NCI-H748 (cell line): ENCODE measurements around the gene MFN2.
"Not testable (repeated sequence)": the region's sequence is repeated elsewhere in the genome, so short reads cannot be mapped to it uniquely, and the experiment has no call there.

Experiments used
- DNase-seq: peaks from one replicate; lab custom pipeline; 2025; ENCODE audit not compliant: unreplicated experiment; lab: John Stamatoyannopoulos, UW

MFN2 gene

DNA sequence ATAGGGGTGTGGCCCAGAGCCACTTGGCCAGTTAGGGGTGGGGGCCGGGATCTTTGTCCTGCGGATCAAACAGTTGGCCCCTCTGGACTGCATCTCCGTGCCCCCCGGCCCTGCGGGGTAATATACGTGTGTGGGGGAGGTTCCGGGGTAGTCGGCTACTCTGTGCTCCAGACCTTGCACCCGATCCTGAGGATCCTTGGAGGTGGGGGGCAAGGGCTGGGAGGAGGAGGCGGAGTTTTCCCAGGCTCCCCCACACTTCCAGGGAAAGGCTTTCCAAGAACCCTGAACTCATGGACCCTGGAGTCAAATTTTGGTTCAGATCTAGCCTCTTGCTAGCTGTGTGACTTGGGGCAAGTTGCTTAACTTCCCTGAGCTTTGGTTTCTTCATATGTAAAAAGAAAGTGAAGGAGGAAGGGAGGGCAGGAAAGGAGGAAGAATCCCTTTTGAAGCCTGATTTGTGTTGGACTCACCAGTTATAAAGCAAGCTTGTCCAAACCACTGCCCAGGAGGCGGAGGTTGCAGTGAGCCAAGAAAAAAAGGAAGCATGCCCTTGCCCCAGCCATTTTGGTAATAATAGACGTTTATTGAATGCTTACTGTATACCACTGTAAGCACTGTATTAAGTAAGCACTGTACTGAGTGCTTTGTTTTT is 39.7 kb downstream of the MFN2 start:
- no peak for DNase-seq

DNA sequence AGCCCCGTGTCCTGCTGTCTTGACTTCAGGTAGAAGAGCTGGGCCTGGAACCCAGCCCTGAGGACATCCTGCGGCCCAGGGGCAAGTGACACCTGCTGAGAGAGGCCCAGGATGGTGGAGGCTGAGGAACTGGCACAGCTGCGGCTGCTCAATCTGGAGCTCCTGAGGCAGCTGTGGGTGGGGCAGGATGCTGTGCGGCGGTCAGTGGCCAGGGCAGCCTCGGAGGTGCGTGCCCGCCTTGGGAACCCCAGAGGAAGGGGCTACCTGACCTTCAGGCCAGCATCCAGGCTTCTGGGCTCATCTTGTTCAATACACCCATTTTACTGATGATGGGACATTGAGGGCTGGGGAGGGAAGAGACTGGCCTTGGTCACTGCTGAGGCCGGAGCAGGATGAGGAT is 41.4 kb downstream of the MFN2 start:
- no peak for DNase-seq

DNA sequence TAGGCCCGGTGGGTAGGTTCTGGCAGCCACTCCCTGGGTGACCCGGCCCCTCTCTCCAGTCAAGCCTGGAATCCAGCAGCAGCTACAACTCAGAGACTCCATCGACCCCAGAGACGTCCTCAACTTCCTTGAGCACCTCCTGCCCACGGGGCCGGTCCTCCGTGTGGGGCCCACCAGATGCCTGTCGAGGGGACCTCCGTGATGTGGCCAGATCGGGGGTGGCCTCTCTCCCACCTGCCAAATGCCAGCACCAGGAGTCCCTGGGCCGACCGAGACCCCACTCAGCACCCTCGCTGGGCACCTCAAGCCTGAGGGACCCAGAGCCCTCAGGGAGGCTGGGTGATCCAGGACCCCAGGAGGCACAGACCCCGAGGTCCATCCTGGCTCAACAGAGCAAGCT is 41.8 kb downstream of the MFN2 start:
- no peak for DNase-seq

DNA sequence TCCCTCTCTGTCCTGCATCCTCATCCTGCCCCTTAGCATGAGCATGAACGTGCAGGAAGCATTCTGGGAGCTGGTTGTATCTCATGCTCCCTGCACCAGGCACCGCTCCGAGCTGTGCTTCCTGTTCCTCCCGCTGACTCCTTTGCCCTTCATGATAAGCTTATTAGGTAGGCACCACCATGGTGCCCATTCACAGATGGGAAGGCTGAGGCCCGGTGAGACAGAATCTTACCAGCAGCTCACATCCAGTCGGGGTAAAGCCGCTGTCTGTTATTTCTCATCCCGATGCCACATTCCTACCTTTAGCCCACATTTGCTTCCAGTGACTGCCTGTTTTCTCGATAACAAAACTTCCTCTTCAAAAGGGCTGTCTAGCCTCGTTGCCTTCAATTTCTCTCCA is 46.3 kb downstream of the MFN2 start:
- DNase-seq = no peak

DNA sequence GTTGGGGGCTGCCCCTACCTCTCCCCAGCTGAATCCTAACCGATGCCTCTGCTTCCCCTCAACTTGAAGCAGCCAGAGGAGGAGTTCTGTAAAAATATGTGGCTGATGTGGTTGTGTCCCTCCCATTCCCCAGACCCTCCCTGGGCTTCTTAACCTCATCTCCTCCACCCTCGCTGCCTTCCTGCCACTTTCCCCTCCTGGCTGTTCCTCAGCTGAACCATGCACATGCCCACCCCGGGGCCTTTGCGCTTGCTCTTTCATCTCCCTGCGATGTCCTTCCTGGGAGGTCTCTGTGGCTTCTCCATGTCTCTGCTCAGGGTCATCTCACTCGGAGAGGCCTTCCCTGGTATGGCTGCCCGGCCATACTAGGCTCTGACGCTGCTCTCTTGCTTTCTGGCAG is 48.0 kb downstream of the MFN2 start:
- DNase-seq = no peak

DNA sequence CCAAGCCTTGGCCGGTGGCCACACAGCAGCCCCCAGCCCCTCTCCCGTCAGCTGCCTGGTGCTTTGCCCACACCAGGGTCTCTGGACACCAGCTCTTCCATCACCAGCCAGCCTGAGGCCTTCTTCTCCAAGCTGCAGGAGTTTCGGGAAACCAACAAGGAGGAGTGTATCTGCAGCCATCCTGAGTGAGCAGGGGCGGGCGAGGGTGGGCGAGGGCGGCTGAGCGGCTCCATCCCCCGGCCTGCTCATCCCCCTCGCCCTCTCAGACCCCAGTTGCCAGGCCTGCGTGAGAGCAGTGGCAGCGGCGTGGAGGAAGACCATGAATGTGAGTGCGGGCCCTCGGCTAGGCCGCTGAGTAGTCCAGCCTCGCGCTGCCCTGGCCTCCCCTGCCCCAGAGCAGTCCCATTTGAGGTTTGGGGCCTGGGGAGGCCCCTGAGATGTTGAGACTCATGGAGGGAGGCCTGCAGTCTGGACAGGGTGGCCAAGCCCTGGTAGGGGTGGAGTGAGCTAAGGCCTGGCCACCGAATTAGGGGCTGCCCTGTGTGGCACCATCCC is 48.8 kb downstream of the MFN2 start:
- DNase-seq = no peak

DNA sequence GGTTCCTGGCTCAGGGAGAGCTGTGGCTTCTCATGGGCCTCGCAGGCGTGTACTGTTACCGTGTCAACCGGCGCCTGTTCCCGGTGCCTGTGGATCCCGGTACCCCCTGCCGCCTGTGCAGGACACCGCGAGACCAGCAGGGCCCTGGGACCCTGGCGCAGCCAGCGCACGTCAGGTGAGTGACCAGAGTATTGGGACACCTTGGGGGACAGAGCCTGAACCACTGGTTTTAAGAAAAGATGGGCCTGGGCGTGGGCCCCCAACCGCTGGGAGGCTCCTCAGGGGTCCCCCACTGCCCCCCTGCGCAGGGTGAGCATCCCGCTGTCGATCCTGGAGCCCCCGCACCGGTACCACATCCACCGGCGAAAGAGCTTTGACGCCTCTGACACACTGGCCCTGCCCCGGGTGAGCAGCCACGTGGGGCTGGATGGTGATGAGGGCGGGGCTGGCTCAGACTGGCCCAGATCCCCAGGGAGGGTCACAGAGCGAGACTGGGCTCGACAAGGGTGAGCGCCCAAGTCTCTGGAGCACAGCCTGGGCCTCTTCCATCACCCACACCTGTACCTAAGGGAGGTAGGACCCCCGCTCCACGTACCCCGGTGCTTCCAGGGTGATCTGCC is 49.6 kb downstream of the MFN2 start:
- no peak for DNase-seq

DNA sequence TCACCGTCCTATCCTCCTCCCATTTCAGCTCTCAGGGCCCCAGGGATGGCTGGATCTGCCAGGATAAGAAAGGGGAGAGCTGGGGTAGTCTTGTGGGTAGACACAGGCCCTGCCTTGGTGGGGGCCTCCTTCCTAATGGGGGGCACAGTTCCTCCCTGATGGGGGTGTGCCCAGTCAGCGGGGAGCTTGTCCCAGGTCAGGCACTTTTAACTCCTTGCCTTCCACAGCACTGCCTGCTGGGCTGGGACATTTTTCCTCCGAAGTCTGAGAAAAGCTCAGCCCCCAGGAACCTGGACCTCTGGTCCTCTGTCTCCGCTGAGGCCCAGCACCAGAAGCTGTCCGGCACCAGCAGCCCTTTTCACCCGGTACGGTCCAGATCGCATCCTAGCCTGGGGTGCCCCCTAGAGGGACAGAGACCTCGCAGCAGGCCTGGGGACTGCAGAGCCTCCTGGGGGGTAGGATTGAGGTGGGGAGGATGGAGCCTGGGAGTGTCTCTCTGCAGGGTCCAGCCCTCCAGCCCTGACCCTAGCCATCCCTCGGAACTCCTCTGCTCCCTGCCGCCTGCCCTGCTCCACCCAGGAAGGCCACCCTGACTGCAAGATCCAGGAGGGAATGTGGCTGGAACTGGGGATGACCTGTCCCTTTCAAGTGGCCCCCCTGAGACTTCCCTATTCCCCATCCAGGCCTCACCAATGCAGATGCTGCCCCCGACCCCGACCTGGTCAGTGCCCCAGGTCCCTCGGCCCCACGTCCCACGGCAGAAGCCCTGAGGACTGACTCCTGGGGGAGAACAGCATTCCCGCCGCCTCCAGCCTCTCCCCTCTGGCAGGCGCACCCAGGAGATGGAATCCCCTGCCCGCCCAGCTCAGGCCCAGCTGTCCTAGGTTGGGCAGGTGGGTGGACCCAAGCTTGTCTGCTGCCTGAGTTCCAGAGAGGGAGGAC is 51.1 kb downstream of the MFN2 start:
- no peak for DNase-seq

DNA sequence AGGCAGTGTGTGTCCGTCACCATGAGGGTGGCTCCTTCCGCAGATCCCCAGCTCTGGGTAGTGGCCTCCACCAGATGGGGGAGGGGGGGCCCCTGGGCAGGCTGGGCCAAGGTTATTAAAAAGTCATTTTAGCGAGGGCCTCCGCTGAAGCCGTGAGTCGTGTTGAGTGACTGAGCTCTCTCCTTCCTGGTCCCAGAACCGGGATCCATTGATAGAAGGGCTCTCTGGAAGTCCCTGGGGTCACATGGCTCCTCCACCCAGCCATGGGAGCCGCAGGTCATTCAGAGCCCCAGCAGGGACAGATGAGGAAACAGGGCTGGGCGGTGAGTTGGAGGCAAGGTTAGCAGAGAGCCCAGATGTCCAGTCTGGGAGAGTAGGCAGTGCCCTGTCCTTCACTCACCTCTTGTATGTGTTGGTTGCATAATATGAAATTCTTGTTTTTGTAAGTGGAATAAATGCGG is 51.9 kb downstream of the MFN2 start:
- DNase-seq = no peak

DNA sequence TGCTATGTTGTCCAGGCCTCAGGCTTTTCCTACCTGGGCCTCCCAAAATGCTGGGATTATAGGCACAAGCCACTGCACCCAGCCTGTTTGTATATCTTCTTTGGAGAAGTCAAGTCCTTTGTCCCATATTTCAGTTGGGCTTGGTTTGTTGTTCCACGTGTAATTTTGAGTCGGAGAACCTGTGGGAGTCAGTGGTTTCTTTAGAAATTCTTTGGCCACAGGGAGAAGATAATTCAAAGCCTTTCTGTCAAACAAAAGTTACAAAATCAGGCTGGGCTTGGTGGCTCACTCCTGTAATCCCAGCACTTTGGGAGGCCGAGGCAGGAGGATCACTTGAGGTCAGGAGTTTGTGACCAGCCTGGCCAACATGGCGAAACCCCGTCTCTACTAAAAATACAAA is 53.2 kb downstream of the MFN2 start:
- not testable (repeated sequence) for DNase-seq

DNA sequence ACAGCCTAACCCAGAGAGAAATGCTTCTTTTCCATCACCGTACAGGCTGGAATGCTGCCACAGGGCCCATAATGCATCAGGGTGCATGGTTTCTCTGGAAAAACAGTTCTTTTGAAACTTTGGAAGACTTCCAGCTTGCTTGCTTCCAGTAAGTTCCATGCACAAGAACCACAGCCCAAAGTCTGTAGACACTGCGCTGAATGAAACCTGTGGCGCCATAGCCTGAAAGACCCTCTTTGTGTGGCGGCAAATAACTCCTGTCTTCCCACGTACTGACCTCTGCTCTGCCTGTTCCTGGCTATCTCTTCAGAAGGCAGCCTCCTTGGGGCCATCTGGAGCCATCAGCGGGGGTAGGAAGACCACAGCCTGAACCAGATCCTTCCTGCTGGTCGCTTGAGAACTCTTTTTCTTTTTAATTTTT is 54.1 kb downstream of the MFN2 start:
- DNase-seq = no peak

DNA sequence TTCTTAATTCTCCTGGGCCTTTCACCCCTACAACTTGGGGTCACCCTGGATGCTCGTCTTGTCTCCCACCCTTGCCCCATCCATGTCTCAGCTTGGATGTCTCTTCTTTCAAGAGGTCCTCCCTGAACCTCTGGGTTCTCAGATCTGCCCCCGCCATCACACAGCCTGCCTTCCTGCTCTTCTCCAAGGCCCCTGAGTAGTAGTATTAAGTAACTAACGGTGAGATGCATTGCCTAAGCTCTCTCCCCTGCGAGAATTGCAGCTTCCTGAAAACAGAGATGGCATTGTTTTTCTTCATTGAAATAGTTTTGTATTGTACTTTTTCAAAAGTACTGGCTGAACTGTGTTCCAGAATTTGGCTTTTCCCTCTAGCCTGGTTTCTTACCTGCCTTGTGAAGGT is 55.1 kb downstream of the MFN2 start:
- no peak for DNase-seq

DNA sequence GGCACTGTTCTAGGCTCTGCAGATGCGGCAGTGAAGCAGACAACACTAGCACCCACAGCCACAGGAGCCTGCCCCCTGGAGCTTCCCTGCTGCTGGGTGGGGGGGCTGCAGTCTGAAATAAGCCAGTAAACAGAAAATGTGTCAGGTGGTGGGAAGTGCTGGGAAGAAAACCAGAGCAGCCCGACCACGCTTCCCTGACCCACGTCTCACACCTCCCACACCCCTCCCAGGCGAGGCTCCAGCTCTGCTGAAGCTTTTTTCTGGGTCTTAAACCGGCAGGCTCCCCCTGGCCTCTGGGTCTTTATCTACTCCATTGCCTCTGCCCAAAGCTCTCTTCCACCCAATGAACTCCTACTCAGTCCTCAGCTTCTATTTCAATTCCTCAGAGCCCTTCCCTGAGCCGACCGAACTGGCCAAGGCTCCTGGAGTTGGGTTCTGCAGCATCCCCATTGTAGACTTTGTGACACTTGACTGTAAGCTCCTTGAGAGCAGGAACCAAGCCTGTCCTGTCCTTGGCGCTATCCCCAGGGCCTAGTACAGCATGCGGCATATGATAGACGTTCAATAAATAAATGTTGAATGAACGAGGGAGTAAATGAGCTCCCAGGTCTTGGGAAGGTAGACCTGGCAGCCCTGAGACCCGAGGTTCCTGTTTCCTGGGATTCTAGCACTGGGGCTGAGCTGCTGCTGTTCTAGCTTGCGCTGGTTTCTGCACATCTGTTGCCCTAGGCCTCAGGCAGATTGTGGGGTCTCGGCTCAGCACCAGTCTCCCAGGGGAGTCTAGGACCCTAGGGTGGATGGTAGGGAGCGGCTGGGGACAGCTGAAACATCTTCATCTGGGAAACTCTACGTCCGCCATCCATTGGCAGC is 57.5 kb downstream of the MFN2 start:
- no peak for DNase-seq

DNA sequence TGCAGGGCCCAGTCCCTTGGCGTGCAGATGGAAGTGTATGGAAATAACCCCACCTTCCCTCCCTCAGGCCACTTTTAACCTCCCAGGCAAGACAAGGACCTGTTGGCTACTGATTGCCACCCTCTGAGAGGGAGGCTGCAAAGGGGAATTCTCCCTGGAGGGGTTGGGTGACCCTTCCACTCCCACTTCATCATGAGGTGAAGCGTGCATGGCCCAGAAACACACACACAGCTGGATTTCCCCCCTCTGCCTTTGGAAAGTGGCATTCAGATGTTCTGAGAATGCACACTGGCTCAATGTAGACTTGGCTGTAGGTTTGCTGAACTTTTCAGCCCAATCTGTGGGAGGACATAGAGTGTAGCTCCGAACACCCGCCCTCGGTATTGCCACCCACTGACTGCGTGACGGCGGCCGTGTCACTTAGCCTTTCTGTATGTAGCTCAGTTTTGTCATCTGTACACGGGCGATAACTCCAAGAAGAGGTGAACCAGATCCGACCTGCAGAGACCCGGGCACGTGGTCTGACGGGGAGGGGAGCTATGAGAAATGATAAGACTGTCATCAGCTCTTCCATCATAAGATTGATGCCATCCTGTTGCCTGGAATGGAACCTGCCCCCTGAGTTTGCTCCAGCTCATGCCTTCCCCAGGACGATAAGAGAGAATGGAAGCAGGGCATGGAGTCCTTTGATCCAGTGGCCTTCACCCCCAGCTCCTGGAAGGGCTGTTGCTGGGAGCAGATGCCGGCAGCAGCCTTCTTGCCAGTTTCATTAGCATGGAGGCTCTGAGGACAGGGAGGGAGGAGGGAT is 58.3 kb downstream of the MFN2 start:
- no peak for DNase-seq

DNA sequence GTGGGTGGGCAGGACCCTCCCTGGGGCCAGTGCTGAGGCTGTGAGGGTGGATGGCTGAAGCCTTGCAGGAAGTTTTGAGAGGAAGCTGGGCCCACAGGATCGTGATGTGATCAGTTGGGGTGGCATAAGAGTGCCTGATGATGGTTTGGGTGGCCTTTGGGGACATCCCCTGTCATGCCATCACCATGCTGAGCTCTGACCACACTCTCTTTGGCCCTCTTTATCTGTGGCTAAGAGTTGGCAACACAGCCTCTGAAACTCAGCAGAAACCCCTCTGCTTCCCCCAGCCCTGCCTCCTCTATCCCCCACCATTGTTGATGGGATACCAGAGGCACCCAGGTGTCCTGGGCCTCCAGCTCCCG is 58.9 kb downstream of the MFN2 start:
- DNase-seq = no peak

DNA sequence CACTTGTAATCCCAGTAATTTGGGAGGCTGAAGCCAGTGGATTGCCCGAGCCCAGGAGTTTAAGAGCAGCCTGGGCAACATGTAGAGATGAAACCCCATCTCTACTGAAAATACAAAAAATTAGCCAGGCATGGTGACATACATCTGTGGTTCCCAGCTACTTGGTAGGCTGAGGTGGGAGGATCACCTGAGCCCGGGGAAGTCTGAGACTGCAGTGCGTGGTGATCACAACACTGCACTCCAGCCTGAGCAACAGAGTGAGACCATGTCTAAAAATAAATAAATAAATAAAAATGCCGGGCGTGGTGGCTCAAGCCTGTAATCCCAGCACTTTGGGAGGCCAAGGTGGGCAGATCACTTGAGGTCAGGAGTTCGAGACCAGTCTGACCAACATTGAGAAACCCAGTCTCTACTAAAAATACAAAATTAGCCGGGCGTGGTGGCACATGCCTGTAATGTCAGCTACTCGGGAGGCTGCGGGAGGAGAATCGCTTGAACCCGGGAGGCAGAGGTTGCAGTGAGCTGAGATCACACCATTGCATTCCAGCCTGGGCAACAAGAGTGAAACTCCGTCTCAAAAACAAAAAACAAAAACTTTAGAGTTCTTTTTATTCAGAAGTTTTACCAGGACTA is 59.7 kb downstream of the MFN2 start:
- DNase-seq = not testable (repeated sequence)

DNA sequence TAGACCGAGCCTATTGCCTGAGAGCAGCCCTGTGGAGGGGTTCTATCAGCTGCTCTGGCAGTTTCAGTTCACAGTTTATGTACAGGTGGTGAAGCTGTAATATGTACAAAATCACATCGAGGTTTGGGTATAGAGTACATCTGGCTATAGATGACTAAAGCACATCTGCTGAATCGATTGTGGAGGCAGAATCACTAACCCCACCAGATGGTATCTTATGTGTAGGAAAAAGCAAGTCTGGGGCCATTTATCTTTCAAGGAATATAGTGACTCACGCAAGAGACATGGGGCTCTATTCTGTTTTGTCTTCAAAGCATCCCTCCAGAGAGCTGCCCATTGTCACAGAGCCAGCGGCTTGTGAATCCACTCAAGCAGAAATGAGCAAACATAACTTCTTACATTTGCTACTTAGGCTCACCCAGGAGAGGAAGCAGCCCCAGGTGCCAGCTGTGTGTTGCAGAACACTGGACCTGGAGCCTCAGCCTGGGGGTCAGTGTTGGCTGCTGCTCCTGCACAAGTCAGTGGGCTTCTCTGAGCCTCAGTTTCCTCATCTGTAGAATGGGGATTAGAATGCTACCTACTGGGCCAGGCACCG is 60.3 kb downstream of the MFN2 start:
- no peak for DNase-seq

DNA sequence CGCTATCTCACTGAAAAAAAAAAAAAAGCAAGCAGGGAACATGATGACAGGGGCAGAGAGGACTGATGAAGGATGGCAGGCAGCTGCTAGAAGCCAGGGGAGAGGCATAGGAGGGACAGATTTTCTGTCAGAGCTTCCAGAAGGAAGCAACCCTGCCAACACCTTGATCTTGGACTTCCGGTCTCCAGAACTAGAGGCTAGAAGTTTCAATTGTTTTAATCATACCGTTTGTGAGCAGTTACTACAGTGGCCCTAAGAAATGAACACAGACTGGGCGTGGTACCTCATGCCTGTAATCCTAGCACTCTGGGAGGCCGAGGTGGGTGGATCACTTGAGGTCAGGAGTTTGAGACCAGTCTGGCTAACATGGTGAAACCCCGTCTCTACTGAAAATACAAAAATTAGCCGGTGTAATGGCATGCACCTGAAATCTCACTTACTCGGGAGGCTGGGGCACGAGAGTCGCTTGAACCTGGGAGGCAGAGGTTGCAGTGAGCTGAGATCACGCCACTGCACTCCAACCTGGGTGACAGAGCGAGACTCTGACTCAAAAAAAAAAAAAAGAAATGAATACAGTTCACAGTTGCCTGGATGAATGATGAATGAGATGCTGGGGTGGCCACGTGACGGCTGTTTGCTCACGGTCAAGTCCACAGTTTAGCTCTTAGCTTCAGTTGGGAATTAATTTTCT is 64.1 kb downstream of the MFN2 start:
- not testable (repeated sequence) for DNase-seq

DNA sequence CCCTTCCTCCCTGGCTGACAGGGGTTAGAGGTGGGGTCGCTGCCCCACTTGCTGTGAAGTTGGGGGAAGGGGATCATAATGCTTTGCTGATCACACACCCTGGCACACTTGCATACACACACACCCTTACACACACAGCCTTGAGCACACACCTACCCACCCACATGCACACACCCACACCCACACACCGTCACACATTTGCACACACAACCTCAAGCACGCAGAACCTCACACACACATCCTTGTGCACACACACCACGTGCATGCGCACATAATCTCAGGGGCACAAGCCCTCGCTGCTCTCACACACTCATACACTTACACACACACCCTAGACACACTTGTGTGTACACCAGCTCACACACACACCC is 66.5 kb downstream of the MFN2 start:
- DNase-seq = no peak
